Raji (cell line): ENCODE data around the gene NFASC.

Source experiments
- POLR2A ChIP-seq: IDR thresholded peaks from 2 replicates; pipeline ENCODE4 v1.6.1; 2011; ENCODE audit warnings: low read depth, low read length, control low read depth; ENCODE audit not compliant: insufficient read depth

NFASC gene

GRCh38 chr1:205012391-205013140 lies 141.9 kb downstream of the NFASC start:
- TF ChIP-seq POLR2A, result no peak

GRCh38 chr1:205013683-205014367 lies 143.2 kb downstream of the NFASC start:
- TF ChIP-seq POLR2A, result no peak

GRCh38 chr1:205014783-205015182 lies 144.1 kb downstream of the NFASC start:
- TF ChIP-seq POLR2A, result no peak

GRCh38 chr1:205015241-205015640 lies 144.6 kb downstream of the NFASC start:
- no peak for TF ChIP-seq POLR2A

GRCh38 chr1:205016075-205016474 lies 145.4 kb downstream of the NFASC start:
- TF ChIP-seq POLR2A, result no peak

GRCh38 chr1:205016584-205016983 lies 145.9 kb downstream of the NFASC start:
- no peak for TF ChIP-seq POLR2A

GRCh38 chr1:205017001-205017400 lies 146.3 kb downstream of the NFASC start:
- no peak for TF ChIP-seq POLR2A

- no peak for TF ChIP-seq POLR2A
Measured at GRCh38 chr1:205017766-205018165, 147.1 kb downstream of the NFASC start.

- no peak for TF ChIP-seq POLR2A
Measured at GRCh38 chr1:205018381-205018780, 147.7 kb downstream of the NFASC start.

GRCh38 chr1:205020466-205020865 lies 149.8 kb downstream of the NFASC start:
- TF ChIP-seq POLR2A, result no peak

- TF ChIP-seq POLR2A, result no peak
Measured at GRCh38 chr1:205024679-205025078, 154.0 kb downstream of the NFASC start.

GRCh38 chr1:205025239-205025638 lies 154.6 kb downstream of the NFASC start:
- TF ChIP-seq POLR2A, result no peak

- no peak for TF ChIP-seq POLR2A
Measured at GRCh38 chr1:205026181-205026580, 155.5 kb downstream of the NFASC start.

- TF ChIP-seq POLR2A, result no peak
Measured at GRCh38 chr1:205028390-205028789, 157.7 kb downstream of the NFASC start.

GRCh38 chr1:205028924-205029323 lies 158.3 kb downstream of the NFASC start:
- no peak for TF ChIP-seq POLR2A

- TF ChIP-seq POLR2A, result no peak
Measured at GRCh38 chr1:205030241-205030640, 159.6 kb downstream of the NFASC start.

GRCh38 chr1:205030896-205031295 lies 160.2 kb downstream of the NFASC start:
- no peak for TF ChIP-seq POLR2A

- no peak for TF ChIP-seq POLR2A
Measured at GRCh38 chr1:205032508-205032907, 161.8 kb downstream of the NFASC start.
